Measurements from ENCODE around the gene ACTR1B. TPM values are rescaled to one million over a fixed set of nuclear protein-coding genes. Genes with fewer than 3 reads are reported as not detected.

ACTR1B gene
- total RNA-seq, 4 donors from 2014 or later, result 47.3 to 82.3 (median 78.4) TPM

- TF ChIP-seq POLR2A (IDR thresholded peaks at IDR 0.05) (no peak), CTCF (IDR thresholded peaks at IDR 0.05) (no peak)
- intact Hi-C loops (cut with DNase I; ENCODE audit: low total_unique reads), result no loop called here
- no peak overlapping the region for H3K4me3 ChIP-seq (ENCODE audit: low read depth, poor library complexity, severe bottlenecking)
- 92 to 98% methylated on average over 7 of the region's 7 CpGs for WGBS, 2 donors
- DNase-seq (ENCODE audit: low spot score in 2 of 2), result no peak
These were observed 7.6 kb downstream of the ACTR1B start for GRCh38 chr2:97656129-97656755.

GRCh38 chr2:97654791-97655190 lies 9.1 kb downstream of the ACTR1B start:
- WGBS, 2 donors, result 87 to 93% methylated on average over 2 of the region's 2 CpGs
- DNase-seq (ENCODE audit: low spot score in 2 of 2), result no peak
- no peak for TF ChIP-seq CTCF (IDR thresholded peaks at IDR 0.05)
- TF ChIP-seq POLR2A (IDR thresholded peaks at IDR 0.05), result no peak
- intact Hi-C loops (cut with DNase I; ENCODE audit: low total_unique reads), result no loop called here
- no peak overlapping the region for H3K4me3 ChIP-seq (ENCODE audit: low read depth, poor library complexity, severe bottlenecking)

- TF ChIP-seq POLR2A (IDR thresholded peaks at IDR 0.05) (no peak), CTCF (IDR thresholded peaks at IDR 0.05) (no peak)
- no peak overlapping the region for H3K4me3 ChIP-seq (ENCODE audit: low read depth, poor library complexity, severe bottlenecking)
- WGBS, 2 donors, result 93% methylated on average over 5 of the region's 5 CpGs
- intact Hi-C loops (cut with DNase I; ENCODE audit: low total_unique reads), result no loop called here
- no peak for DNase-seq (ENCODE audit: low spot score in 2 of 2)
These were observed 9.5 kb downstream of the ACTR1B start for GRCh38 chr2:97654309-97654708.

GRCh38 chr2:97653874-97654273 lies 10.0 kb downstream of the ACTR1B start:
- H3K4me3 ChIP-seq (ENCODE audit: low read depth, poor library complexity, severe bottlenecking), result no peak overlapping the region
- WGBS, 2 donors, result 96 to 98% methylated on average over 1 of the region's 1 CpG
- DNase-seq (ENCODE audit: low spot score in 2 of 2), result no peak
- intact Hi-C loops (cut with DNase I; ENCODE audit: low total_unique reads), result no loop called here
- no peak for TF ChIP-seq CTCF (IDR thresholded peaks at IDR 0.05)
- no peak for TF ChIP-seq POLR2A (IDR thresholded peaks at IDR 0.05)

GRCh38 chr2:97653473-97653872 lies 10.4 kb downstream of the ACTR1B start:
- TF ChIP-seq CTCF (IDR thresholded peaks at IDR 0.05), result no peak
- TF ChIP-seq POLR2A (IDR thresholded peaks at IDR 0.05), result no peak
- H3K4me3 ChIP-seq (ENCODE audit: low read depth, poor library complexity, severe bottlenecking), result no peak overlapping the region
- intact Hi-C loops (cut with DNase I; ENCODE audit: low total_unique reads), result no loop called here
- WGBS, 2 donors, result 81 to 83% methylated on average over 2 of the region's 2 CpGs
- no peak for DNase-seq (ENCODE audit: low spot score in 2 of 2)

GRCh38 chr2:97651114-97651513 lies 12.7 kb downstream of the ACTR1B start:
- WGBS, 2 donors, result 71 to 77% methylated on average over 4 of the region's 4 CpGs
- H3K4me3 ChIP-seq (ENCODE audit: low read depth, poor library complexity, severe bottlenecking), result no peak overlapping the region
- DNase-seq (ENCODE audit: low spot score in 2 of 2), result no peak
- TF ChIP-seq POLR2A (IDR thresholded peaks at IDR 0.05) (no peak), CTCF (IDR thresholded peaks at IDR 0.05) (no peak)
- intact Hi-C loops (cut with DNase I; ENCODE audit: low total_unique reads), result no loop called here

Measured in lower leg skin (tissue), 4 donors.